Smooth muscle cell (in vitro differentiated cells): ENCODE data around the gene ORAI3. TPM values are rescaled to one million over a fixed set of nuclear protein-coding genes. Genes with fewer than 3 reads are reported as not detected.

ENCODE experiments used
- DNase-seq: peaks from one replicate; lab custom pipeline; 2025; ENCODE audit not compliant: unreplicated experiment; lab: John Stamatoyannopoulos, UW
- H2AFZ ChIP-seq: fragments of 200-600 bp; sonication (generic); 2 replicates; pipeline ENCODE4 v1.6.0; 2016; ENCODE audit warnings: antibody characterized with exemption, low read depth, mild to moderate bottlenecking
- H3F3A ChIP-seq: fragments of 200-600 bp; sonication (generic); 2 replicates; pipeline ENCODE4 v1.6.0; 2017; ENCODE audit warnings: antibody characterized with exemption, low read depth
- H3K27ac ChIP-seq: fragments of 200-600 bp; sonication (generic); 2 replicates; pipeline ENCODE4 v1.5.1; 2016; ENCODE audit warnings: low read depth, mild to moderate bottlenecking
- H3K27me3 ChIP-seq: fragments of 200-600 bp; sonication (generic); 2 replicates; pipeline ENCODE4 v1.6.1; 2016; ENCODE audit warnings: low read depth, mild to moderate bottlenecking
- H3K36me3 ChIP-seq: fragments of 200-600 bp; sonication (generic); 2 replicates; pipeline ENCODE4 v1.5.1; 2016; ENCODE audit warnings: low read depth
- H3K4me1 ChIP-seq: fragments of 200-600 bp; sonication (generic); 2 replicates; pipeline ENCODE4 v1.5.1; 2016; ENCODE audit warnings: low read depth
- H3K4me2 ChIP-seq: fragments of 200-600 bp; sonication (generic); 2 replicates; pipeline ENCODE4 v1.6.0; 2016; ENCODE audit warnings: mild to moderate bottlenecking
- H3K4me3 ChIP-seq: fragments of 200-600 bp; sonication (generic); 2 replicates; pipeline ENCODE4 v1.5.1; 2016; ENCODE audit warnings: mild to moderate bottlenecking
- H3K79me2 ChIP-seq: fragments of 200-600 bp; sonication (generic); 2 replicates; pipeline ENCODE4 v1.6.0; 2016; ENCODE audit warnings: low read depth, mild to moderate bottlenecking
- H3K9ac ChIP-seq: fragments of 200-600 bp; sonication (generic); 2 replicates; pipeline ENCODE4 v1.6.0; 2016; ENCODE audit warnings: low read depth
- H3K9me3 ChIP-seq: fragments of 200-600 bp; sonication (generic); replicated peaks from 2 replicates; pipeline ENCODE4 v1.5.1; 2016; ENCODE audit warnings: low read depth
- H4K20me1 ChIP-seq: fragments of 200-600 bp; sonication (generic); 2 replicates; pipeline ENCODE4 v1.6.0; 2016; ENCODE audit warnings: low read depth
- CTCF ChIP-seq: fragments of 200-600 bp; sonication (generic); IDR thresholded peaks from 2 replicates; pipeline ENCODE4 v1.5.1; 2017; ENCODE audit warnings: borderline replicate concordance, mild to moderate bottlenecking, antibody characterized with exemption; ENCODE audit not compliant: insufficient read depth, poor library complexity, severe bottlenecking
- WGBS: methylation state at CpG from one replicate; pipeline ENCODE4 v1.1.7; 2016; ENCODE audit warnings: low lambda C conversion rate; 5-methylcytosine and 5-hydroxymethylcytosine counted together
- polyA plus RNA-seq: library from polyadenylated mRNA; unstranded; fragments of >200 nt; fragmentation: Nextera tagmentation; extraction: Ambion mirVana; gene quantifications from 2 replicates; pipeline ENCODE4 v1.2.1, GENCODE V29; 2016
- total RNA-seq: library from RNA; depleted of rRNA; stranded (reverse); fragments of >200 nt; gene quantifications from 2 replicates; pipeline ENCODE4 v1.2.3, GENCODE V29; 2014

The ORAI3 gene
- total and polyA plus RNA-seq, 2 experiments from 2014 or later, result 34.9 to 39.4 TPM

GRCh38 chr16:30996985-30997724 is 48.3 kb downstream of the ORAI3 start:
- peak overlapping the region; percentile 94 for H3K27ac ChIP-seq
- 4% methylated on average over 50 of the region's 60 CpGs for WGBS

GRCh38 chr16:30997725-30998711 is 49.1 kb downstream of the ORAI3 start:
- peaks cover 11% of the 10 kb centered on the region for H3F3A ChIP-seq
- H3K9ac ChIP-seq, result peak overlapping the region; percentile 90
- peak overlapping the region; percentile 58 for H3K4me3 ChIP-seq
- no peaks in the 10 kb centered on the region for H3K79me2 ChIP-seq
- no peaks in the 10 kb centered on the region for H3K9me3 ChIP-seq
- H3K27me3 ChIP-seq, result no peaks in the 10 kb centered on the region
- H4K20me1 ChIP-seq, result no peaks in the 10 kb centered on the region
- peaks cover 4% of the 10 kb centered on the region for H3K4me1 ChIP-seq
- DNase-seq, result no peak
- peak overlapping the region; percentile 62 for H2AFZ ChIP-seq
- peak overlapping the region; percentile 94 for H3K27ac ChIP-seq
- 21% methylated on average over 21 of the region's 21 CpGs for WGBS
- no peaks in the 10 kb centered on the region for H3K36me3 ChIP-seq
- peak overlapping the region; percentile 89 for H3K4me2 ChIP-seq
- no peak for TF ChIP-seq CTCF

More at GRCh38 chr16:30996985-30997724, 48.3 kb downstream of the ORAI3 start:
- H3K27me3 ChIP-seq, result no peaks in the 10 kb centered on the region
- no peaks in the 10 kb centered on the region for H4K20me1 ChIP-seq
- peaks cover 11% of the 10 kb centered on the region for H3F3A ChIP-seq
- peak overlapping the region; percentile 58 for H3K4me3 ChIP-seq
- TF ChIP-seq CTCF, result no peak
- DNase-seq, result peak; percentile 49
- H3K9ac ChIP-seq, result peak overlapping the region; percentile 90
- H3K4me1 ChIP-seq, result peaks cover 2% of the 10 kb centered on the region
- peak overlapping the region; percentile 62 for H2AFZ ChIP-seq
- H3K36me3 ChIP-seq, result no peaks in the 10 kb centered on the region
- H3K79me2 ChIP-seq, result no peaks in the 10 kb centered on the region
- no peaks in the 10 kb centered on the region for H3K9me3 ChIP-seq
- H3K4me2 ChIP-seq, result peak overlapping the region; percentile 89

- peak overlapping the region; percentile 94 for H3K27ac ChIP-seq
- H3K9ac ChIP-seq, result peak overlapping the region; percentile 90
- H3K4me1 ChIP-seq, result peaks cover 4% of the 10 kb centered on the region
- DNase-seq, result no peak
- peaks cover 11% of the 10 kb centered on the region for H3F3A ChIP-seq
- TF ChIP-seq CTCF, result no peak
- H3K79me2 ChIP-seq, result no peaks in the 10 kb centered on the region
- no peaks in the 10 kb centered on the region for H3K9me3 ChIP-seq
- no peaks in the 10 kb centered on the region for H3K27me3 ChIP-seq
- H3K4me2 ChIP-seq, result peak overlapping the region; percentile 89
- no peak overlapping the region for H2AFZ ChIP-seq
- H4K20me1 ChIP-seq, result no peaks in the 10 kb centered on the region
- 89% methylated on average over 6 of the region's 6 CpGs for WGBS
- no peak overlapping the region for H3K4me3 ChIP-seq
- no peaks in the 10 kb centered on the region for H3K36me3 ChIP-seq
These were observed 50.2 kb downstream of the ORAI3 start for GRCh38 chr16:30998852-30999761.
